Globus pallidus (tissue), 1 donor: ENCODE measurements around the gene EML1.

Source experiments
- DNase-seq: peaks from one replicate; pipeline ENCODE4 v3.0.0-alpha.2; 2015; ENCODE audit warnings: low spot score

EML1 gene

GRCh38 chr14:99793213-99794150 lies at the start of gene EML1:
Gene EML1 (plus strand): TSS chr14:99793413. CDS start chr14:99793477, 64 bp downstream.
- peak; percentile 86 for DNase-seq

- DNase-seq = no peak
Observed at GRCh38 chr14:99744199-99744872, 48.9 kb upstream of the EML1 start.

DNA sequence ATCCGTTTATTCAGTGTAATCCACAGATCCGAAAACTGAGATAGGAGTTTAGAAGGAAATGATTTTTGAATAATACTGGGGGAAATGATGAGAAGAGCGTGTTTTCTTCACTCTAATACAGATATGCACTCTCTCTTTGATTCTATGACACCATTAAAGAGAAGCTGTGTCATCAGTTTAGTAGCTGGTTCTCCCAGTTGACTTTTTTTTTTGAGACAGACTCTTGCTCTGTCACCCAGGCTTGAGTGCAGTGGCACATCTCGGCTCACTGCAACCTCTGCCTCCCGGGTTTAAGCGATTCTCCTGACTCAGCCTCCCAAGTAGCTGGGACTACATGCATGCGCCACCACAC lies 48.4 kb upstream of the EML1 start:
- no peak for DNase-seq

- DNase-seq = no peak
Observed at GRCh38 chr14:99745307-99745951, 47.8 kb upstream of the EML1 start.

- DNase-seq = no peak
Observed at GRCh38 chr14:99747167-99747566, 46.0 kb upstream of the EML1 start.

DNA sequence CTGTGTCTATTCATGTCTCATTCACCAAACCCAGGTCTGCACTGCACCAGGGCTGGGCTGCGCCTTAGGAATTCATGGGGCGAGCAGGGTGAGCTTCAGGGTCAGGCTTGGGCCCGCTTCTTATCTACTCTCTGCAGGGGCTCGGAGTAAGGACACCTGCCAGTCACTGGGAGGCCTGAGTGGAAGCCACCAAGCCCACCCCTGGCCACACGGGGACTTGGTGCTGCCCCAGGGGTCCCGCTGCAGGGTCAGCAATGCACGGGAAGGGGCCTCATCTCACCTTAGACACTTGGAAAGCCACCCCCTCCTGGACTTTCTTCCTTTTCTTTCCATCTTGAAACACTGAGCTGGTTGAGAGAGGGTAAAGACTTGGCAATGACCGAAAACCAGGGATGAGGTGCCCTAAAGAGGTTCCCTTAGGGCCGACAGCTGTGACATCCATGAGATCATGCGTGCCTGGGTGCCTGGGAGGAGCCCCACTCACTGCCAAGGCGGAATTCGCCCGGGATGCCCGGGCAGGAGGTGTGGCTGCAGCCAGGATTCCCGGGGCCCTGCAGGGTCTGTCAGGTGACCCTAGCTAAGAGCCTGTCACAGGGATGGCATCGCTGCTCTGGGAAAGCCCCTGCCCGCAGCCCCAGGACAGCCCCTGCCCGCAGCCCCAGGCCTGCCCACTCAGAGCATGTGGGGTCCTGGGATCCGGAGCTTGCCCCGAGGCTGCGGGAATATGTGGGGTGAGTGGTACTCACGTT lies 45.5 kb upstream of the EML1 start:
- no peak for DNase-seq

- DNase-seq = no peak
Observed at GRCh38 chr14:99748529-99748928, 44.7 kb upstream of the EML1 start.

GRCh38 chr14:99749142-99749541 lies 44.1 kb upstream of the EML1 start:
- no peak for DNase-seq

GRCh38 chr14:99749763-99750715 lies 43.2 kb upstream of the EML1 start:
- DNase-seq = no peak

DNA sequence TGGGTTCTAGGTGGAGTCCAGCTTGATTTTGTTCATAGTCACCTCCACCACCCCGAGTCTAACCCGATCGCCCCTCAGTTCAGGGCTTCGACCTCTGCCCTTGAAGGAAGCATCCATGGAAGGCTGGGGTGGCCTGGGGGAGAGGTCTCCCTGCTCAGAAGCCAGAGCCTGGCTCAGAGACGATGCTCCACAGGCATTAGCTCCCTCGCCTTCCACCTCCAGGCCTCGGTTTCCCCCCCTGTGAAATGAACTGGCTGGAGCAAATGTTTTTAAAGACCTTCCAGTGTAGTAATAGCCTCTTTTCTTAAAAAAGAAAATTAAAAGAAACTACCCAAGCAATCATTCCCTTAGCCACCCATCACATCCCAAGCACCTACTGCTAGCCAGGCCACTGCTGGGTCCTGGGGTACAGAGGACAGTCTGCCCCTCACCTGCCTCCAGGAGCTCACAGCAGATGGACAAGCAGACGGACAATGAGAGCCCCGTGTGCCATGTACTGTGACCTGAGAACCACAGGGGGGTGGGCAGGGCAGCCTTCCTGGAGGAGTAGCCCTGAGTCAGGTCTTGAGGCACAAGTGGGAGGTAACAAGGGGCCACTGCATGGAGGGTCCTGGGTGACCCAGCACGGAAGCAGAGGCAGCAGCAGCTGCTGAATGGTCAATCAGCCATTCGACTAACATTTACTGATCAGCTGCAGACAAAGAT lies 42.3 kb upstream of the EML1 start:
- no peak for DNase-seq

GRCh38 chr14:99751539-99752485 lies 41.4 kb upstream of the EML1 start:
- no peak for DNase-seq

- no peak for DNase-seq
Observed at GRCh38 chr14:99752486-99753121, 40.6 kb upstream of the EML1 start.

DNA sequence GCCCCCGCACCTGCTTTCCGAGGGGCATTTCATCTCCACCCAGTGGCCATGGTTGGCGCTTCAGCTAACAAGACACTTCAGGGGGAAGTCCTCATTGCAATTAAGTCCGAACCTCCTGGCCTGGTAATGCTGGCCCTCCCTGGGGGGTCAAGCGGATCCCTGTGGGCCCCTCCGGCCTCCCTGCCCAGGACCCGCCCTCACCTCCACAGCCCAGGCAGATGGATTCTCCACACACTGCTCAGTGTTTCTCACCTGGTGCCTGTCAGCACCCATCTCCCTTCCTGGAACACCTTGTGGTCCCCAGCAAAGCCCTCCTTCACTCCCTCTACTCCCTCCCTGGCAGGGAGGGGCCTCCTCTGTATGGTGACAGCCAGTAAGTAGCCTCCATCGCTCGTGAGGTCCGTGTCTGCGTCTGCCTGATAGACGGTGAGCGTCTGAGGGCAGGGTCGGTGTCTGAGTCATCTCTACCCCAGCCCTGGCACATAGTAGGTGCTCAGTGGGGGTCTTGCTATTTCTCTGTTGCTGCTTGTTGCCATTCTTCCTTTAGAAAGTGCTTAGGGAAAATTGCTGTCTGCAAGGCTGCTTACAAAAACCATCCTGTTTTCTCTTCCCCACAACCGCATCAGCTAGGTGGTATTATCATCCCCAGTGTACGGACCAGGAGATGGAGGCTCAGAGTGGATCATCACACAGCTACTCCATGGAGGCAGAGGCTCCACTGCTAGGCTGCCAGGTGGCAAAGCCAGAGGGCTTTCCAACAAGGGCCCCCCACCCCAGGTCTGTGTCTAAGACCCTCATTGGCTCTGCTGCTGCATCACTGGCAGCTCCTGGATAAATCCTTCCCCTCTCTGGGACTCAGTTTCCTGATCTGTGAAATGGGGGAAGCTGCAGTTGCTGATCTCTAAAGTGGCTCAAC lies 39.7 kb upstream of the EML1 start:
- DNase-seq = no peak

GRCh38 chr14:99754141-99755067 lies 38.8 kb upstream of the EML1 start:
- no peak for DNase-seq

DNA sequence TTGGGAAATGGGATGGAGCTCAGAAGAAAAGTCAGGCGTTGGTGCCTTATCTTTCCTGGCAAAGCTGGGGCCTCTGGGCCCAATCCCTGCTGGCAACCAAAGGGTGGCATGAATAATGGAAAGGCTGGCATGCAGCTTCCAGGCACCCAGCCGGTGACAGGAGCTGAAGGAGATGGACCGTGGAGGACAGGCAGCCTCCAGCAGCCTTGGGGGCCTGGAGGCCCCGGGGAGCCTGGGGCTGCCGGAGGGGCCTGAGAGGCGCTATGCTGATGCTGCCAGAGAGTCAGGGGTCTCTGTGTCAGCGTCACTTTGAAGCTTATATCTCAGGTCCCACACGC lies 38.2 kb upstream of the EML1 start:
- DNase-seq = no peak
